OCI-LY1 (cell line): Measurements from ENCODE around the gene TAOK1.
A peak's percentile ranks its signal among the peaks of the same experiment; 100 is the strongest.

Experiments used
- H2AFZ ChIP-seq: fragments of 200-600 bp; sonication (generic), shearing (Covaris generic); 2 replicates; pipeline ENCODE4 v1.6.0; 2014; ENCODE audit warnings: antibody characterized with exemption, mild to moderate bottlenecking, low read length
- H3F3A ChIP-seq: fragments of 200-600 bp; sonication (generic), shearing (Covaris generic); 2 replicates; pipeline ENCODE4 v1.6.0; 2014; ENCODE audit warnings: mild to moderate bottlenecking, antibody characterized with exemption, low read length, moderate library complexity; ENCODE audit not compliant: insufficient read depth
- H3K27ac ChIP-seq: fragments of 200-600 bp; sonication (generic); 2 replicates; pipeline ENCODE4 v1.5.1; 2014; ENCODE audit warnings: low read length, mixed run types, mild to moderate bottlenecking, low read depth; ENCODE audit not compliant: poor library complexity, severe bottlenecking
- H3K27me3 ChIP-seq: fragments of 200-600 bp; sonication (generic); 2 replicates; pipeline ENCODE4 v1.6.0; 2014; ENCODE audit warnings: antibody characterized with exemption, mild to moderate bottlenecking, low read length, moderate library complexity; ENCODE audit not compliant: insufficient read depth
- H3K36me3 ChIP-seq: fragments of 200-600 bp; sonication (generic); 2 replicates; pipeline ENCODE4 v1.6.1; 2014; ENCODE audit warnings: mild to moderate bottlenecking, antibody characterized with exemption, low read length, moderate library complexity, mixed read lengths; ENCODE audit not compliant: insufficient read depth
- H3K4me1 ChIP-seq: fragments of 200-600 bp; sonication (generic); 2 replicates; pipeline ENCODE4 v1.5.1; 2014; ENCODE audit warnings: mild to moderate bottlenecking, low read length, moderate library complexity; ENCODE audit not compliant: insufficient read depth, severe bottlenecking
- H3K4me2 ChIP-seq: fragments of 200-600 bp; sonication (generic), shearing (Covaris generic); 2 replicates; pipeline ENCODE4 v1.6.1; 2014; ENCODE audit warnings: low read length
- H3K4me3 ChIP-seq: fragments of 200-600 bp; sonication (generic); 2 replicates; pipeline ENCODE4 v1.5.1; 2014; ENCODE audit warnings: low read length, low read depth, mild to moderate bottlenecking, mixed read lengths; ENCODE audit not compliant: poor library complexity, severe bottlenecking
- H3K79me2 ChIP-seq: fragments of 200-600 bp; shearing (Covaris generic); 2 replicates; pipeline ENCODE4 v1.6.1; 2016; ENCODE audit warnings: mixed run types, low read length, mixed read lengths; ENCODE audit not compliant: insufficient read depth
- H3K9ac ChIP-seq: fragments of 200-600 bp; sonication (generic), shearing (Covaris generic); 2 replicates; pipeline ENCODE4 v1.6.1; 2014; ENCODE audit warnings: mild to moderate bottlenecking, low read length, mixed read lengths
- H3K9me2 ChIP-seq: fragments of 200-600 bp; sonication (generic), shearing (Covaris generic); 2 replicates; pipeline ENCODE4 v1.6.1; 2014; ENCODE audit warnings: low read depth, mild to moderate bottlenecking, low read length, mixed read lengths
- H3K9me3 ChIP-seq: fragments of 200-600 bp; shearing (Covaris generic); 2 replicates; pipeline ENCODE4 v1.6.1; 2014; ENCODE audit warnings: low read length, mixed read lengths
- H4K20me1 ChIP-seq: fragments of 200-600 bp; sonication (generic), shearing (Covaris generic); 2 replicates; pipeline ENCODE4 v1.6.0; 2016; ENCODE audit warnings: mild to moderate bottlenecking, low read length; ENCODE audit not compliant: insufficient read depth
- EZH2 ChIP-seq: fragments of 200-600 bp; sonication (generic), shearing (Covaris generic); IDR thresholded peaks from 2 replicates; pipeline ENCODE4 v1.8.0; 2017; ENCODE audit warnings: borderline replicate concordance, mixed run types, mild to moderate bottlenecking, antibody characterized with exemption, low read length, moderate library complexity, mixed read lengths
- TF ChIP-seq, protein P1 (sequence below): fragments of 200-600 bp; sonication (generic), shearing (Covaris generic); IDR thresholded peaks from 2 replicates; pipeline ENCODE4 v1.5.1; 2017; ENCODE audit warnings: mild to moderate bottlenecking, antibody characterized with exemption, low read length, moderate library complexity, mixed read lengths

Gene TAOK1

DNA sequence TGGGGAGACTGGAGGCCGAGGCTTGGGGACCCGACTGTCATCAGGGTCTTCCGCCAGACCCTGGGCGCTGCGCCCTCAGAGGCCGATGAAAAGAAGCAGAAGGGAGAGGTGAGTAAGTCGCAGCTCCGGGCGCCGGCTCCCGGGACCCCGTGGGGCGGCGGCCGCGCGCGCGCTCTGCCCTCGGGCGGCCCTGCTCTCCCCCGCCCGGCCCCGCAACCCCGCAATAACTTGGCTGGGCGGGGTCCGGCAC, 177.1 kb downstream of the TAOK1 start:
- Histone ChIP-seq H3K9me2 (no peaks in the 10 kb centered on the region), H3K27ac (no peak overlapping the region), H3K79me2 (no peaks in the 10 kb centered on the region), H3K36me3 (no peaks in the 10 kb centered on the region), H3K27me3 (no peaks in the 10 kb centered on the region), H2AFZ (no peak overlapping the region), H3K9ac (peak overlapping the region; percentile 88; the same call in 1 of the 2 replicates), H3K4me1 (peaks cover 31% of the 10 kb centered on the region), H3K9me3 (no peaks in the 10 kb centered on the region), H4K20me1 (no peaks in the 10 kb centered on the region), H3K4me3 (peak overlapping the region; percentile 84), H3K4me2 (peak overlapping the region; percentile 98), H3F3A (no peaks in the 10 kb centered on the region)
- TF ChIP-seq, protein P1, sequence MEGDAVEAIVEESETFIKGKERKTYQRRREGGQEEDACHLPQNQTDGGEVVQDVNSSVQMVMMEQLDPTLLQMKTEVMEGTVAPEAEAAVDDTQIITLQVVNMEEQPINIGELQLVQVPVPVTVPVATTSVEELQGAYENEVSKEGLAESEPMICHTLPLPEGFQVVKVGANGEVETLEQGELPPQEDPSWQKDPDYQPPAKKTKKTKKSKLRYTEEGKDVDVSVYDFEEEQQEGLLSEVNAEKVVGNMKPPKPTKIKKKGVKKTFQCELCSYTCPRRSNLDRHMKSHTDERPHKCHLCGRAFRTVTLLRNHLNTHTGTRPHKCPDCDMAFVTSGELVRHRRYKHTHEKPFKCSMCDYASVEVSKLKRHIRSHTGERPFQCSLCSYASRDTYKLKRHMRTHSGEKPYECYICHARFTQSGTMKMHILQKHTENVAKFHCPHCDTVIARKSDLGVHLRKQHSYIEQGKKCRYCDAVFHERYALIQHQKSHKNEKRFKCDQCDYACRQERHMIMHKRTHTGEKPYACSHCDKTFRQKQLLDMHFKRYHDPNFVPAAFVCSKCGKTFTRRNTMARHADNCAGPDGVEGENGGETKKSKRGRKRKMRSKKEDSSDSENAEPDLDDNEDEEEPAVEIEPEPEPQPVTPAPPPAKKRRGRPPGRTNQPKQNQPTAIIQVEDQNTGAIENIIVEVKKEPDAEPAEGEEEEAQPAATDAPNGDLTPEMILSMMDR = no peak
- TF ChIP-seq EZH2 = no peak

DNA sequence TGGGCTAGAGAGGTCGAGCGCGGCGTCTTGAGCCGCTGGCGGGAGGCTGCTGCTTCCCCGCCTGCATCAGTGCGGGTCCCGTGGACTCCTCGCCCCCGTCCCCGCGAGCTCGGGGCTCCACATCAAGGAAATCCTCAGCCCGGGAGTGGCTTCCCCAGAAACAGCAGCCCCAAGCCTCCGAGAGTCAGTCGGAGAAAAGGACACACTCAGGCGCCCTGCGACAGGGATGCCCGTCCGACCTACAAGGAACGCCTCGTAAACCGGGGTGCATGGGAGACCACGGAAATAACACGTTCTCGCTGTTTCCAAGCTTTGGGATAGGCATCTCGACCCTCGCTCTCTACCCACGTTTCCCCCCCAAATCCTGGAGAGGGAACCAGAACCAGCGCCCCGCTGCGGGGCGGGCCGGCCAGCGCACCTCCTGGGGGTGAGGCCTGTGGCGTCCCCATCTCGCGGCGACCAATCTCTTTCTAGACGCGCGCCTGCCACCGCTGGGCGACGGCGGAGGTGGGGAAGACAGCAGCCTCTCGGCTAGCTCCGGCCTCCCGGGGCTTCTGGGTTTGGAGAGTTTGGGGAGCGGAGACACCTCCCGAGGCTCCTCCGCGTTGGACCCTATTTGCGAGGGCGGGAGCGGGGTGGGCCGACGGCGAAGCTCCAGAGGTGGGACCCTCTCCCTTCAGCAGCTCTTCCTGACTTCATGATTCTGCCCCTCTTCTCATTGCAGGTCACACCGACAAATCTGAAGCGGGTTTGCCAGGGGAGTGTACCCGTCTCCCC, 177.6 kb downstream of the TAOK1 start:
- Histone ChIP-seq H3K9me2 (no peaks in the 10 kb centered on the region), H3K9ac (peak overlapping the region; percentile 88), H3K4me3 (peak overlapping the region; percentile 84), H3K4me2 (peak overlapping the region; percentile 98), H3K9me3 (no peaks in the 10 kb centered on the region), H3K27ac (peak overlapping the region; percentile 56), H3K36me3 (no peaks in the 10 kb centered on the region), H4K20me1 (no peaks in the 10 kb centered on the region), H2AFZ (no peak overlapping the region), H3F3A (no peaks in the 10 kb centered on the region), H3K27me3 (no peaks in the 10 kb centered on the region), H3K4me1 (peaks cover 31% of the 10 kb centered on the region), H3K79me2 (no peaks in the 10 kb centered on the region)
- TF ChIP-seq, protein P1 = peak; percentile 35; the same call in 1 of the 2 replicates
- TF ChIP-seq EZH2 = no peak

DNA sequence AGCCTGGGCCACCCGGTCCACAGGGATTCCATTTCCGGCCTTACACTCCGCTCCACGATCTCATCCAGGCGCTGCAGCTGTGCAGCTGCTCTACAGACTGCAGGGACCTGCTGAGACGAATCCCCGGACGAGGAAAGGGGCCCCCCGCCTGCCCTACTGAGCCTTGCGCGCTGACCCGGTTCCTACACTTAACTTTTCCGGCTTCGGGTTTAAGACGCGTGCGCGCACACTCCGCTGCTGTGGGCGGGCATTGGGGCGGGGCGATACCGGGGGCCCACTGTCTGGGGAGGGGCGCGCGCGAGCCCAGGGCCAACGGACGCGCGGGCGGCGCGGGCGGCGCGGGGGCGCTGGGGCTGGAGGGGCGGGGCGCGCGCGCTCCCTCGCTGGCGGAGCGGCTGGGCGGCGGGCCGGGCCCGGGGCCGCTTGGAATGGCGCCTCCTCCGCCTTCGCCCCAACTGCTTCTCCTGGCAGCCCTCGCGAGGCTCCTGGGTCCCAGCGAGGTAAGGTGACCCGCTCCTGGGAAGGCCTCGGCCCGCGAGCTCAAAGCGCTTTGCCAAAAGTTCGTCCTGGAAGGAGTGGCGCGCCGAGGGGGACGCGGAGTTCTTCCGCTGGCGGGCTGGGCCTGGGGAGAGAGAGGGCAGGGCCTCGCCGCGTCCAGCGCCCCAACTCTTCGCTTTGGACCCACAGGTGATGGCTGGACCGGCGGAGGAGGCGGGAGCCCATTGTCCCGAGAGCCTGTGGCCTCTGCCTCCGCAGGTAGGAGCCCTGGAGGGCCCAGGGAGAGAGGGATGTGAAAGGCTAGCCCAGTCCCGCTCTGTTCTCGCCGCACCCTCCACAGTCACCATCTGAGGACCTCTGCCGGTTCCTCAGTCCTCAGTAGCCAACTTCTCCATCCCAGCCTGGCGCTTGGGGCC, 178.4 kb downstream of the TAOK1 start, which contains the start of gene TP53I13:
TSS of gene TP53I13 (plus strand) at position 371 of the 914 bp plus-strand sequence. CDS start at position 429, 58 bp downstream.
- no peaks in the 10 kb centered on the region for H3K27me3 ChIP-seq
- H3K4me1 ChIP-seq = peaks cover 37% of the 10 kb centered on the region
- TF ChIP-seq, protein P1 = no peak
- no peak for TF ChIP-seq EZH2
- no peaks in the 10 kb centered on the region for H4K20me1 ChIP-seq
- H3K4me2 ChIP-seq = peak within 1 kb of the TSS; percentile 98
- no peaks in the 10 kb centered on the region for H3K79me2 ChIP-seq
- no peaks in the 10 kb centered on the region for H3K9me3 ChIP-seq
- peak within 1 kb of the TSS; percentile 56 for H3K27ac ChIP-seq
- peak within 1 kb of the TSS; percentile 88 for H3K9ac ChIP-seq
- H3F3A ChIP-seq = no peaks in the 10 kb centered on the region
- no peak within 1 kb of the TSS for H2AFZ ChIP-seq
- H3K4me3 ChIP-seq = peak within 1 kb of the TSS; percentile 84
- H3K9me2 ChIP-seq = no peaks in the 10 kb centered on the region
- H3K36me3 ChIP-seq = peaks cover 5% of the 10 kb centered on the region; the same call in 1 of the 2 replicates
